K562 (cell line): ENCODE results near the gene ECT2L.

Source experiments
- POLR2A ChIP-seq: fragments of 450-650 bp; conservative IDR thresholded peaks from 2 replicates; pipeline ENCODE4 v1.6.1; 2016
- SPI1 ChIP-seq: IDR thresholded peaks from 2 replicates; pipeline ENCODE4 v1.6.1; 2011; ENCODE audit warnings: low read depth, low read length, control low read depth, borderline replicate concordance
- TF ChIP-seq, protein P1 (sequence below): sonication (generic); formaldehyde crosslinking; IDR thresholded peaks from 2 replicates; pipeline ENCODE4 v1.8.1; 2023; ENCODE audit warnings: mild to moderate bottlenecking, missing genetic modification reagents

DNA sequence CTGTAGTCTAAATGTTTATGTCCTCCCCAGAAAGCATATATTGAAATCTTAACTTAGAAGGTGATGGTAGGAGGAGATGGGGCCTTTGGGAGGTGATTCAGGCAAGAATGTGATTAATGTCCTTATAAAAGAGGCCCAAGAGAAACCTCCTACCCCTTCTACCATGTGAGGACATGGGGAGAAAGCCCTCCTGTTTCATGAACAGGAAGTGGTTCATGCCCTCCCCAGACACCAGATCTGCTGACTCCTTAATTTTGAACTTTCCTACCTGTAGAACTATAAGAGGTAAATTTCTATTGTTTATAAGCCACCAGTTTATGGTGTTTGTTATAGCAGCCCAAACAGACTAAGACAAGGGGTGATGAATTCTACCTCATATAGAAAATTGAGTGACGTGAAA is 8.7 kb upstream of the ECT2L start:
- TF ChIP-seq POLR2A, result no peak
- no peak for TF ChIP-seq SPI1
- TF ChIP-seq, protein P1, sequence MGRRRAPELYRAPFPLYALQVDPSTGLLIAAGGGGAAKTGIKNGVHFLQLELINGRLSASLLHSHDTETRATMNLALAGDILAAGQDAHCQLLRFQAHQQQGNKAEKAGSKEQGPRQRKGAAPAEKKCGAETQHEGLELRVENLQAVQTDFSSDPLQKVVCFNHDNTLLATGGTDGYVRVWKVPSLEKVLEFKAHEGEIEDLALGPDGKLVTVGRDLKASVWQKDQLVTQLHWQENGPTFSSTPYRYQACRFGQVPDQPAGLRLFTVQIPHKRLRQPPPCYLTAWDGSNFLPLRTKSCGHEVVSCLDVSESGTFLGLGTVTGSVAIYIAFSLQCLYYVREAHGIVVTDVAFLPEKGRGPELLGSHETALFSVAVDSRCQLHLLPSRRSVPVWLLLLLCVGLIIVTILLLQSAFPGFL (CRISPR knock-in tag), result no peak
